HEK293 (cell line): ENCODE results near the gene FXYD3.

Experiments
- GLIS2 ChIP-seq: fragments of 450-650 bp; formaldehyde crosslinking; IDR thresholded peaks from 2 replicates; pipeline ENCODE4 v1.5.1; 2016; ENCODE audit warnings: missing biosample characterization, missing genetic modification characterization
- HOXD13 ChIP-seq: sonication (generic); formaldehyde crosslinking; IDR thresholded peaks from 2 replicates; pipeline ENCODE4 v1.8.0; 2022; ENCODE audit warnings: missing genetic modification reagents, borderline replicate concordance
- KLF10 ChIP-seq: fragments of 450-650 bp; IDR thresholded peaks from 2 replicates; pipeline ENCODE4 v1.5.1; 2018; ENCODE audit warnings: missing biosample characterization, mild to moderate bottlenecking, missing genetic modification characterization
- KLF16 ChIP-seq: fragments of 450-650 bp; formaldehyde crosslinking; IDR thresholded peaks from 2 replicates; pipeline ENCODE4 v1.5.1; 2017; ENCODE audit warnings: missing biosample characterization, missing genetic modification characterization
- PRDM1 ChIP-seq: fragments of 450-650 bp; formaldehyde crosslinking; IDR thresholded peaks from 2 replicates; pipeline ENCODE4; 2016; ENCODE audit warnings: missing biosample characterization, missing genetic modification characterization
- SETDB1 ChIP-seq: IDR thresholded peaks from one replicate; pipeline ENCODE4 v1.6.1; 2017; ENCODE audit warnings: mild to moderate bottlenecking, low read length, moderate library complexity, mixed read lengths; ENCODE audit not compliant: insufficient read length
- WT1 ChIP-seq: fragments of 450-650 bp; formaldehyde crosslinking; IDR thresholded peaks from 2 replicates; pipeline ENCODE4 v1.5.1; 2016; ENCODE audit warnings: missing biosample characterization, missing genetic modification characterization
- YY2 ChIP-seq: fragments of 450-650 bp; formaldehyde crosslinking; IDR thresholded peaks from 2 replicates; pipeline ENCODE4 v1.5.1; 2016; ENCODE audit warnings: missing biosample characterization, missing genetic modification characterization
- ZBTB1 ChIP-seq: fragments of 450-650 bp; formaldehyde crosslinking; IDR thresholded peaks from 2 replicates; pipeline ENCODE4 v1.5.1; 2016; ENCODE audit warnings: missing biosample characterization, missing genetic modification characterization
- ZBTB17 ChIP-seq: fragments of 450-650 bp; formaldehyde crosslinking; IDR thresholded peaks from 2 replicates; pipeline ENCODE4 v1.5.1; 2016; ENCODE audit warnings: missing biosample characterization, missing genetic modification characterization
- ZEB2 ChIP-seq: fragments of 450-650 bp; formaldehyde crosslinking; IDR thresholded peaks from 2 replicates; pipeline ENCODE4 v1.5.1; 2016; ENCODE audit warnings: missing biosample characterization, missing genetic modification characterization
- ZFHX2 ChIP-seq: fragments of 450-650 bp; formaldehyde crosslinking; conservative IDR thresholded peaks from 2 replicates; pipeline ENCODE4 v1.5.1; 2016; ENCODE audit warnings: missing biosample characterization, missing genetic modification characterization
- ZNF10 ChIP-seq: fragments of 450-650 bp; formaldehyde crosslinking; IDR thresholded peaks from 2 replicates; pipeline ENCODE4 v1.5.1; 2017; ENCODE audit warnings: missing biosample characterization, missing genetic modification characterization
- ZNF140 ChIP-seq: fragments of 450-650 bp; formaldehyde crosslinking; IDR thresholded peaks from 2 replicates; pipeline ENCODE4 v1.5.1; 2016; ENCODE audit warnings: missing biosample characterization, missing genetic modification characterization
- ZNF16 ChIP-seq: fragments of 450-650 bp; formaldehyde crosslinking; IDR thresholded peaks from 2 replicates; pipeline ENCODE4 v1.5.1; 2016; ENCODE audit warnings: low read depth, missing biosample characterization, missing genetic modification characterization
- ZNF174 ChIP-seq: fragments of 450-650 bp; formaldehyde crosslinking; IDR thresholded peaks from 2 replicates; pipeline ENCODE4 v1.5.0; 2017; ENCODE audit warnings: missing biosample characterization, mild to moderate bottlenecking, missing genetic modification characterization
- ZNF175 ChIP-seq: fragments of 450-650 bp; formaldehyde crosslinking; IDR thresholded peaks from 2 replicates; pipeline ENCODE4 v1.5.1; 2016; ENCODE audit warnings: missing biosample characterization, missing genetic modification characterization
- ZNF223 ChIP-seq: fragments of 450-650 bp; formaldehyde crosslinking; IDR thresholded peaks from 2 replicates; pipeline ENCODE4 v1.5.1; 2016; ENCODE audit warnings: missing biosample characterization, missing genetic modification characterization
- ZNF324 ChIP-seq: fragments of 450-650 bp; formaldehyde crosslinking; IDR thresholded peaks from 2 replicates; pipeline ENCODE4 v1.5.1; 2016; ENCODE audit warnings: missing biosample characterization, missing genetic modification characterization
- ZNF335 ChIP-seq: fragments of 450-650 bp; formaldehyde crosslinking; conservative IDR thresholded peaks from 2 replicates; pipeline ENCODE4 v1.5.1; 2016; ENCODE audit warnings: missing biosample characterization, missing genetic modification characterization
- ZNF354C ChIP-seq: fragments of 450-650 bp; formaldehyde crosslinking; IDR thresholded peaks from 2 replicates; pipeline ENCODE4 v1.5.1; 2016; ENCODE audit warnings: missing biosample characterization, missing genetic modification characterization, low read depth, borderline replicate concordance
- ZNF404 ChIP-seq: fragments of 450-650 bp; formaldehyde crosslinking; IDR thresholded peaks from 2 replicates; pipeline ENCODE4 v1.5.1; 2017; ENCODE audit warnings: missing biosample characterization, missing genetic modification characterization
- ZNF510 ChIP-seq: fragments of 450-650 bp; formaldehyde crosslinking; IDR thresholded peaks from 2 replicates; pipeline ENCODE4 v1.5.1; 2018; ENCODE audit warnings: mild to moderate bottlenecking, missing genetic modification characterization, missing biosample characterization; ENCODE audit not compliant: insufficient replicate concordance
- ZNF610 ChIP-seq: fragments of 450-650 bp; formaldehyde crosslinking; IDR thresholded peaks from 2 replicates; pipeline ENCODE4 v1.5.1; 2016; ENCODE audit warnings: missing biosample characterization, missing genetic modification characterization, borderline replicate concordance
- ZNF747 ChIP-seq: fragments of 450-650 bp; formaldehyde crosslinking; IDR thresholded peaks from 2 replicates; pipeline ENCODE4 v1.5.1; 2016; ENCODE audit warnings: missing biosample characterization, missing genetic modification characterization
- ZNF791 ChIP-seq: fragments of 450-650 bp; formaldehyde crosslinking; IDR thresholded peaks from 2 replicates; pipeline ENCODE4 v1.5.1; 2016; ENCODE audit warnings: missing biosample characterization, missing genetic modification characterization
- ZNF792 ChIP-seq: fragments of 450-650 bp; formaldehyde crosslinking; IDR thresholded peaks from 2 replicates; pipeline ENCODE4 v1.5.1; 2016; ENCODE audit warnings: missing biosample characterization, missing genetic modification characterization
- TF ChIP-seq, protein P1 (sequence below): fragments of 450-650 bp; formaldehyde crosslinking; IDR thresholded peaks from 2 replicates; pipeline ENCODE4 v1.5.1; 2016; ENCODE audit warnings: missing biosample characterization, missing genetic modification characterization
- TF ChIP-seq, protein P2 (sequence below): fragments of 450-650 bp; formaldehyde crosslinking; IDR thresholded peaks from 2 replicates; pipeline ENCODE4 v1.5.1; 2016; ENCODE audit warnings: missing biosample characterization, missing genetic modification characterization
- TF ChIP-seq, protein P3 (sequence below): IDR thresholded peaks from 2 replicates; pipeline ENCODE4 v1.6.1; 2011; ENCODE audit warnings: mild to moderate bottlenecking, low read depth, low read length, borderline replicate concordance
- TF ChIP-seq, protein P4 (sequence below): fragments of 450-650 bp; formaldehyde crosslinking; IDR thresholded peaks from 2 replicates; pipeline ENCODE4 v1.5.1; 2017; ENCODE audit warnings: missing biosample characterization, missing genetic modification characterization
- TF ChIP-seq, protein P5 (sequence below): fragments of 450-650 bp; formaldehyde crosslinking; IDR thresholded peaks from 2 replicates; pipeline ENCODE4 v1.5.1; 2016; ENCODE audit warnings: missing biosample characterization, missing genetic modification characterization

FXYD3 gene

DNA sequence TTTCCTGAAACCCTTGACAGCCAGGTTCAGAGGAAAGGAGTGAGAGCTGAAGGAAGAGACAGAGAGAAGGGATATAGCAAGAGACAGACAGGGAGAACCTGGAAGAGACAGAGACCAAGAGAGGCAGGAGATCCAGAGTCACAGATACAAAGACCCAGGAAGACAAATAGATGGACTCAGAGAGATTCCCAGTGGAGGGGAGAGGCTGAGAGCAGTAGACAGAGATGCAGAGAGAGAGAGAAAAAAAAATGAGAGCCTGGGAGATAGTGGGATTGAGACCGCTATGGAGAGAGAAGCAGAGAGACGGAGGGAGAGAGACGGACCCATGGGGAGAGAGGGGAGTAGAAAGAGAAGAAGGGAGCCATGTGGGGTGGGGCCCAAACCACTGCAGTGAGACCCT, 28.2 kb downstream of the FXYD3 start (continued):
- TF ChIP-seq ZNF510 (no peak), ZNF16 (tag by site-specific recombination) (no peak), YY2 (tag by site-specific recombination) (no peak), PRDM1 (tag by site-specific recombination) (peak; percentile 99), ZNF174 (tag by site-specific recombination) (no peak), ZNF404 (tag by site-specific recombination) (no peak), ZNF610 (tag by site-specific recombination) (no peak), ZEB2 (no peak), HOXD13 (CRISPR knock-in tag) (no peak), ZNF10 (tag by site-specific recombination) (no peak), ZBTB1 (no peak), ZBTB17 (tag by site-specific recombination) (peak; percentile 98), ZNF140 (tag by site-specific recombination) (no peak), ZNF223 (tag by site-specific recombination) (no peak), GLIS2 (no peak; the same call in 1 of the 2 replicates), ZNF747 (no peak), ZNF324 (tag by site-specific recombination) (no peak), ZNF791 (0 out of 2 replicates have a peak, but pooled peaks have one; percentile 35), ZNF792 (tag by site-specific recombination) (no peak), ZNF335 (tag by site-specific recombination) (no peak), ZNF175 (tag by site-specific recombination) (no peak), ZFHX2 (tag by site-specific recombination) (no peak), WT1 (tag by site-specific recombination) (no peak), KLF10 (tag by site-specific recombination) (no peak), ZNF354C (no peak), SETDB1 (no peak), KLF16 (tag by site-specific recombination) (no peak)
- TF ChIP-seq, protein P1, sequence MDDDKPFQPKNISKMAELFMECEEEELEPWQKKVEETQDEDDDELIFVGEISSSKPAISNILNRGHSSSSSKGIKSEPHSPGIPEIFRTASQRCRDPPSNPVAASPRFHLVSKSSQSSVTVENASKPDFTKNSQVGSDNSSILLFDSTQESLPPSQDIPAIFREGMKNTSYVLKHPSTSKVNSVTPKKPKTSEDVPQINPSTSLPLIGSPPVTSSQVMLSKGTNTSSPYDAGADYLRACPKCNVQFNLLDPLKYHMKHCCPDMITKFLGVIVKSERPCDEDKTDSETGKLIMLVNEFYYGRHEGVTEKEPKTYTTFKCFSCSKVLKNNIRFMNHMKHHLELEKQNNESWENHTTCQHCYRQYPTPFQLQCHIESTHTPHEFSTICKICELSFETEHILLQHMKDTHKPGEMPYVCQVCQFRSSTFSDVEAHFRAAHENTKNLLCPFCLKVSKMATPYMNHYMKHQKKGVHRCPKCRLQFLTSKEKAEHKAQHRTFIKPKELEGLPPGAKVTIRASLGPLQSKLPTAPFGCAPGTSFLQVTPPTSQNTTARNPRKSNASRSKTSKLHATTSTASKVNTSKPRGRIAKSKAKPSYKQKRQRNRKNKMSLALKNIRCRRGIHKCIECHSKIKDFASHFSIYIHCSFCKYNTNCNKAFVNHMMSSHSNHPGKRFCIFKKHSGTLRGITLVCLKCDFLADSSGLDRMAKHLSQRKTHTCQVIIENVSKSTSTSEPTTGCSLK (tag by site-specific recombination) = no peak
- TF ChIP-seq, protein P2, sequence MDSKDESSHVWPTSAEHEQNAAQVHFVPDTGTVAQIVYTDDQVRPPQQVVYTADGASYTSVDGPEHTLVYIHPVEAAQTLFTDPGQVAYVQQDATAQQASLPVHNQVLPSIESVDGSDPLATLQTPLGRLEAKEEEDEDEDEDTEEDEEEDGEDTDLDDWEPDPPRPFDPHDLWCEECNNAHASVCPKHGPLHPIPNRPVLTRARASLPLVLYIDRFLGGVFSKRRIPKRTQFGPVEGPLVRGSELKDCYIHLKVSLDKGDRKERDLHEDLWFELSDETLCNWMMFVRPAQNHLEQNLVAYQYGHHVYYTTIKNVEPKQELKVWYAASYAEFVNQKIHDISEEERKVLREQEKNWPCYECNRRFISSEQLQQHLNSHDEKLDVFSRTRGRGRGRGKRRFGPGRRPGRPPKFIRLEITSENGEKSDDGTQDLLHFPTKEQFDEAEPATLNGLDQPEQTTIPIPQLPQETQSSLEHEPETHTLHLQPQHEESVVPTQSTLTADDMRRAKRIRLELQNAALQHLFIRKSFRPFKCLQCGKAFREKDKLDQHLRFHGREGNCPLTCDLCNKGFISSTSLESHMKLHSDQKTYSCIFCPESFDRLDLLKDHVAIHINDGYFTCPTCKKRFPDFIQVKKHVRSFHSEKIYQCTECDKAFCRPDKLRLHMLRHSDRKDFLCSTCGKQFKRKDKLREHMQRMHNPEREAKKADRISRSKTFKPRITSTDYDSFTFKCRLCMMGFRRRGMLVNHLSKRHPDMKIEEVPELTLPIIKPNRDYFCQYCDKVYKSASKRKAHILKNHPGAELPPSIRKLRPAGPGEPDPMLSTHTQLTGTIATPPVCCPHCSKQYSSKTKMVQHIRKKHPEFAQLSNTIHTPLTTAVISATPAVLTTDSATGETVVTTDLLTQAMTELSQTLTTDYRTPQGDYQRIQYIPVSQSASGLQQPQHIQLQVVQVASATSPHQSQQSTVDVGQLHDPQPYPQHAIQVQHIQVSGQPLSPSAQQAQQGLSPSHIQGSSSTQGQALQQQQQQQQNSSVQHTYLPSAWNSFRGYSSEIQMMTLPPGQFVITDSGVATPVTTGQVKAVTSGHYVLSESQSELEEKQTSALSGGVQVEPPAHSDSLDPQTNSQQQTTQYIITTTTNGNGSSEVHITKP (tag by site-specific recombination) = no peak
- TF ChIP-seq, protein P3, sequence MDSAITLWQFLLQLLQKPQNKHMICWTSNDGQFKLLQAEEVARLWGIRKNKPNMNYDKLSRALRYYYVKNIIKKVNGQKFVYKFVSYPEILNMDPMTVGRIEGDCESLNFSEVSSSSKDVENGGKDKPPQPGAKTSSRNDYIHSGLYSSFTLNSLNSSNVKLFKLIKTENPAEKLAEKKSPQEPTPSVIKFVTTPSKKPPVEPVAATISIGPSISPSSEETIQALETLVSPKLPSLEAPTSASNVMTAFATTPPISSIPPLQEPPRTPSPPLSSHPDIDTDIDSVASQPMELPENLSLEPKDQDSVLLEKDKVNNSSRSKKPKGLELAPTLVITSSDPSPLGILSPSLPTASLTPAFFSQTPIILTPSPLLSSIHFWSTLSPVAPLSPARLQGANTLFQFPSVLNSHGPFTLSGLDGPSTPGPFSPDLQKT = no peak
- TF ChIP-seq, protein P4, sequence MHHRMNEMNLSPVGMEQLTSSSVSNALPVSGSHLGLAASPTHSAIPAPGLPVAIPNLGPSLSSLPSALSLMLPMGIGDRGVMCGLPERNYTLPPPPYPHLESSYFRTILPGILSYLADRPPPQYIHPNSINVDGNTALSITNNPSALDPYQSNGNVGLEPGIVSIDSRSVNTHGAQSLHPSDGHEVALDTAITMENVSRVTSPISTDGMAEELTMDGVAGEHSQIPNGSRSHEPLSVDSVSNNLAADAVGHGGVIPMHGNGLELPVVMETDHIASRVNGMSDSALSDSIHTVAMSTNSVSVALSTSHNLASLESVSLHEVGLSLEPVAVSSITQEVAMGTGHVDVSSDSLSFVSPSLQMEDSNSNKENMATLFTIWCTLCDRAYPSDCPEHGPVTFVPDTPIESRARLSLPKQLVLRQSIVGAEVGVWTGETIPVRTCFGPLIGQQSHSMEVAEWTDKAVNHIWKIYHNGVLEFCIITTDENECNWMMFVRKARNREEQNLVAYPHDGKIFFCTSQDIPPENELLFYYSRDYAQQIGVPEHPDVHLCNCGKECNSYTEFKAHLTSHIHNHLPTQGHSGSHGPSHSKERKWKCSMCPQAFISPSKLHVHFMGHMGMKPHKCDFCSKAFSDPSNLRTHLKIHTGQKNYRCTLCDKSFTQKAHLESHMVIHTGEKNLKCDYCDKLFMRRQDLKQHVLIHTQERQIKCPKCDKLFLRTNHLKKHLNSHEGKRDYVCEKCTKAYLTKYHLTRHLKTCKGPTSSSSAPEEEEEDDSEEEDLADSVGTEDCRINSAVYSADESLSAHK (tag by site-specific recombination) = 0 out of 2 replicates have a peak, but pooled peaks have one; percentile 13
- TF ChIP-seq, protein P5, sequence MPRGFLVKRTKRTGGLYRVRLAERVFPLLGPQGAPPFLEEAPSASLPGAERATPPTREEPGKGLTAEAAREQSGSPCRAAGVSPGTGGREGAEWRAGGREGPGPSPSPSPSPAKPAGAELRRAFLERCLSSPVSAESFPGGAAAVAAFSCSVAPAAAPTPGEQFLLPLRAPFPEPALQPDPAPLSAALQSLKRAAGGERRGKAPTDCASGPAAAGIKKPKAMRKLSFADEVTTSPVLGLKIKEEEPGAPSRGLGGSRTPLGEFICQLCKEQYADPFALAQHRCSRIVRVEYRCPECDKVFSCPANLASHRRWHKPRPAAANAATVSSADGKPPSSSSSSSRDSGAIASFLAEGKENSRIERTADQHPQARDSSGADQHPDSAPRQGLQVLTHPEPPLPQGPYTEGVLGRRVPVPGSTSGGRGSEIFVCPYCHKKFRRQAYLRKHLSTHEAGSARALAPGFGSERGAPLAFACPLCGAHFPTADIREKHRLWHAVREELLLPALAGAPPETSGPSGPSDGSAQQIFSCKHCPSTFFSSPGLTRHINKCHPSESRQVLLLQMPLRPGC (tag by site-specific recombination) = no peak
